HG03103 (cell line): Measurements from ENCODE around the gene CACNA2D3.

Source experiments
- ATAC-seq: cut with Tn5 transposase; IDR thresholded peaks from one replicate; pipeline ENCODE4 v1.9.1; 2021; ENCODE audit warnings: low read depth; ENCODE audit not compliant: unreplicated experiment

CACNA2D3 gene

DNA sequence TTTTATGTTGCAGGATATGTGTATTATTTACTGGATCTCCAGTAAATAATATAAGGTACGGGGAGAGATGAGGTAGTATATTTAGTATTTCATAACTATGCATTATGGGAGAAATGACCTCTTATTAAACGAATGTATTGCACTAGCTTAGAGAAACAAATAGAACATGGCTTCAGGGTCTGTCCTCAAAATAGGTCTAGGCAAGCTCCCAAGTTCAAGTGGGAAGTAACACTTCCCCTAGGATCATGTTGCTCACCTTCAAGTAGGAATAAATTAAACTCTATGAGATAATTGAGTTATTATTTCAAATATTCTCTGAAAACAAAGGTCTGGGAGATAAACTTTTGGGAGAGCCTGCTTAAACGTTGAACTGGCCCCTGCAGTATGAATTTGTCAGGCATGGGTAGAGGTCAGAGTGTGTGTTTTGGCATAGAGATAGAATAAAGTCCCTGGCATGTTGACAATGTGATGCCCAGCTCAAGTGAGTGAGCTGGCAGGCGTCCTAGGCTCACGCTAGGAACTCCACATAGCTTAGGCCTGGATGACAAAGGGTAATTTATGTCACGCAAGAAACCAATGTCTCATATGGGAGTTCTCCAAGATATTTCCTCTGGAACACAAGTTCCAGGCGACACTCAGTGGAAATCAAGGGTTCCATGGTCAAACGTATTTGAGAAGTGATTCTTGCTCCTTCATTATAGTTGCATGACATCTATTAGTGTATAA is 236.8 kb downstream of the CACNA2D3 start:
- ATAC-seq = no peak

DNA sequence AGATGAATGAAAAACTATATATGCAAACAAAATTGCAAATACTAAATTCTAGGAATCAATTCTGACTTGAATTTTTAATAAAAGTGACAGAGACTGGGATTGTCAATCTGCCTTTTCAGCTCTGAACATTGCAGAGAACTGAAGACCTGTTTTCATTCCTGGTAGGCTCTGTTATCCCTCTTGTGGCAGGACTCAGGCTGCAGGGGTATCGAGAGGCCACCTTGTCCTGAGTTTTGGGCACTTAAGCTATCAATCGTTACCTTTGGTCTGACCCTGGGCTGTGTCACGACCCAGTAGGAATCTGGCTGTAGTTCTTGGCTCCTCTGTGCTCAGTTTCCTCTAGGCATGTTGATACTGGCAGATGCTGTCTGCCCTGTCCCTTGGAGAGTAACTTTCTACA is 238.0 kb downstream of the CACNA2D3 start:
- ATAC-seq = no peak

DNA sequence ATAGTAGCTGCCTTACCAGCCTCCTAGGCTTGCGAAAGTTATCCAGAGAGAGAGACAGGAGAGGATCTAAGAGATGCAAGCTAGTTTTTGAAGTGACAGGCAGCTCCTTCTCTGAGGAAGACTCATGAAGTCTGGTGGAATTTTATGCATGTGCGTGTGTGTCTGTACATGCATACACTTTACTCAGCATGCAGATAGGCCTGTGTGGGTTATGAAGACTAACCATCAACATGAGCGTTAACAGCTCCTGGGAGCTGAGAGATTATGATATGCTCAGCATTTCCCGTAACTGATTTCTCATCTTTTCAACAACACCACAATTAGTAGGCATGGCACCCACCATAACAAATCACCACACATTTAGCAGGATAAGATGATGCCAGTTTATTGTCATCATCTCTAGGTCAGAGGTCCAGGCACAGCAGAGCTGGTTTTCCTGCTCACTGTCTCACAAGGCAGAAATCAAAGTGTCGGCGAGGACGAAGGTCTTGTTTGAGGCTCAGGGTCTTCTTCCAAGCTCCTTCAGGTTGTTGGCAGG is 239.5 kb downstream of the CACNA2D3 start:
- no peak for ATAC-seq

DNA sequence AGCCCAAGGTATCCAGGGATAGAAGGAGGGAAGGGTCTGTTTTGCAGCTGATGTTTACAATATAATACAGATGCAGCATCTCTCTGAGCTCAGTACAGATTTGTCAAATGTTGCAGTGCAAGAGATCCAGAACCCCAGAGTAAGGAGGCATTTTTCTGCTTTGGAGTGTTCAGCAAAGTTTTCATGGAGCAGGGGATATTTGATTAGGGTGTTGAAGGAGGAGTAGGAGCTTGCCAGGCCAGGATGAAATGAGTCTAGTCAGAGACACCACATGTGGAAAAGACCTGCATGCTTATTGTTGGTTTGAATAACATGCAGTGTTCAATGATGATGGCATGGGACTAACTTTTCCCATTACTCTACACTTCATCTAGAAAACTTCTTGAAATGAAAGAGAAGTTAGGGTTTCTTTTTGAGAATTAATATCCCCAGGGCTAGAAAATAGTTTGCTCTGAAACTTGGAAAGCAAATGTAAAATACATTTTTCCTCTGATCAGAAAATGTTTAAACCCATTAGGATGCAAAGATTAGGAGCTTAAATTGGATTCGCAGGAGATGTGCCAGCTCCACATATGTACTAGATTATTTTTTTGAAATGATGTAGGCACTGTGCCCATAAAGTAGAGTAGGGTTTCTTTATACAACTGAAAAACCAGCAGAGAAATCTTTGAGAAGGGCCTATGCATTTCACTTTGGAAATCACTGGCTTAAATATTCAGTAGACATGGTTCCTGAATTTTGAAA is 243.8 kb downstream of the CACNA2D3 start:
- no peak for ATAC-seq

DNA sequence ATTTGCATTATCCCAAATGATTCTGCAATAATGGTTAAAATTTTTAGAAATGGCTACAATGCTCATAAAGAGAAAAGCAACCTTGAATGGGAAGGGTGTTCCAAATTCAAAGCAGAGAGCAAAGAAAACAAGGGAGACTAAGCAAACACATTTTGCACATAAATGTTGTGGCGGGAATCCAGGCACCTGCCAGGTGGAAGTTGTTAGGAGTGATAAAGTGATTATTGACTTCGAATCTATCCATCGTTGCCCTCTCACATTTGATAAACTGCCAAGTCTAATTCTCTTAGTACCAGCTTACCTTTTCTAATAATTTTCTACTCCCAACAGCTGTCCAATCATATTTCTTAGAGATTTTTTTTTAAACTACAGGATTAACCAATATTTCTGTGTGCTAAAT is 244.5 kb downstream of the CACNA2D3 start:
- no peak for ATAC-seq

DNA sequence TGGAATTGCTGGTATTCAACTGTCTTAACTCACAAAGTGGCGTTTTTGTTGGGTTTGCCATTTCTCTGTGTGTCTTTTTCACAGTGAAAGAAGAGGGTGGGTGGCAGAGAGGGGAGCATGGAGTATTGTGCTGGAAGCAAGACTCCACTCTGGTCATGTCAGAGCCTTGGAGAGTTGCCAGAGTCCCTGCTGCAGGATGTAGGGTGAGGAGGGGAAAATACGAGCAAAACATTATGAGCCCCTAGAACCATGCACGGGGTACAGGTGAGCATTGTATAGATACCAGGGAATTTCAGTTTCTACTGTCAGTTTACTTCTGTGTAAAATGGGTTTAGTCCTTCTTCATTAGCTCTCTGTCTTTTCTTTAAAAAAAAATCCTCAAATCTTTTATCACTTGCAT is 249.9 kb downstream of the CACNA2D3 start:
- ATAC-seq = no peak

DNA sequence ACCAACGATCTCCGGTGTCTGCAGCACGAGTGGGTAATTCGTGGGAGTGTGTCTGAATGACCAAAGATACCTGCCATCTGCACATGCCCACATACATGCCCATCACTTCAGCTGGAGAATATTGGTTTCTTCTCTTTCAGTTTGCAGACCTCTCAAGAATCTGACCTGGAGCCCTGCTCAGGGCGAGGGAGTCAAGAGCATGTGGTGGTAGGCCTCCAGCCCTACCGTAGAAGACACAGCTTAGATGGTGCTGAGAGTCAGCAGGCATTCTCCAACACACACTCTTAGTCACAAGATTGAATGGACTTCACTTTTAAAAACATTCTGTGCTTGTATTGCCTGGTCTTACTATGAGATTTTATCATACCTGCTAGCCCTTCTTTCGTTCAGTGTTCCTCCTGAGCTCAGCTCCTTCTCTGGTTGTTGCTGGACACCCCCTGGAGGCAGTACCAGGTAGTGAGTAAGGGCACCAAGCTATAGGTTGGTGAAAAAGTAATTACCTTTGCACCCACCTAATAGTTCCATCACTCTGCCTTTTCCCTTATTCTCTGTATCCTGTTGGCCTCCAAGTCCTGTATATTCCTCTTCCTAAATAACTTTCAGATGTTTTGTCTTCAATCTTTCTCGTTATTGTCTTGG is 252.0 kb downstream of the CACNA2D3 start:
- ATAC-seq = no peak

DNA sequence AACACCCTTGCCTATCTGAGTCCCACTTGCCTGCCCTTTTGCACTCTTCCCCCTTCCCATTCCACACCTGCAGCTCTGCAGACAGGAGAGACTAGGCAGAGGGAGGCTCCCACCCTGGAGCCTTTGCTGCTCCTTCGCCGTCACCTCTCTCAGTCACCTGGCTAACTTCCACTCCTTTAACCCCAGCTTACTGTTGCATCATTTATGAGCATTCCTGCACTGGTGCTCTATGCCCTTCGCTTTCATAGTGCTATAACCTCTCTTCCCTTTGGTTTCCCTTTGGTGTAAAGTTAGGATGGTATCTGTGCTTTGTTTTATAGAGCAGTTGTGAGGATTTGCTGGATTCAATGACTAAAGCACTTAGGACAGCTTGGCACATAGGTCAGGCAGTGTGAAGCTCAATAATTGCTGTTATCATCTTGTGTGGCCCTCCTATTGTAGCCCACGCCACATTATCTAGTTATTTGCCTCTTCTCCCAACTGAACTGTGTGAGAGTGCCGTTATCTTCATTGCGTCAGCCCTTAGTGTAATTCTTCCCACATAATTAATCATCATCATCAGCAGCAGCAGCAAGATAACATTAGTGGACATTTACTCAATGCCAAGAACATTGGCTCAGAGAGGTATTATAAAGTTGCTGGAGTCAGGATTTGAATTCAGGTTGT is 253.9 kb downstream of the CACNA2D3 start:
- no peak for ATAC-seq

DNA sequence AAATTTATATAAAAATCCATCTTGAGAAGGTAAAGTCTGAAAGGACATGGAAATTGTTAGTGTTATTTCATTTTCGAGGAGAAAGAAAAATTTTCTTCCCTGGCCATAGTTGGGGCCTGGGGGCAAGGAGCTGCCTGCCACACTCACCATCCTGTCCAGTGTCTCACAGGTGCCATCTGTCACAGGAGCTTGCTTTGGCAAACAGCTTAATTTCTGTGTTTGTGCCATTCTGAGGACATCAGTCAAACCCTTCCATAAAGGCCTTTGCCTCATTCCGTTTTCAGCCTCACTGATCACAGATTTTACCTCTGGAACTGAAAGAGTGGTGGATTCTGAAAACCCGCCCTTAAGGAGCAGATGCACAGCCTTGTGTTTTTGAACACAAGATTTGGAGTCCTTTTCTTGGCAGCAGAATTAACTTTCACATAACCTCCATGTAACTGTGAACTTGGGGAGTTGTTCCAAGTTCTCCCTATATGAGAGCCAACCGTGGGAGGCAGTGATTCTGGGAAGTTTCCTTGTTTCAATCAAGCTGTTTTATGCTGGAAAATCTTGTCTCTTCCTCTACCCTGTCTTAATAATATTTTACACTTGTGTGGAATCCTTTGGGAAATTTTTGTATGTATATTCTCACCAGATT is 254.7 kb downstream of the CACNA2D3 start:
- no peak for ATAC-seq

DNA sequence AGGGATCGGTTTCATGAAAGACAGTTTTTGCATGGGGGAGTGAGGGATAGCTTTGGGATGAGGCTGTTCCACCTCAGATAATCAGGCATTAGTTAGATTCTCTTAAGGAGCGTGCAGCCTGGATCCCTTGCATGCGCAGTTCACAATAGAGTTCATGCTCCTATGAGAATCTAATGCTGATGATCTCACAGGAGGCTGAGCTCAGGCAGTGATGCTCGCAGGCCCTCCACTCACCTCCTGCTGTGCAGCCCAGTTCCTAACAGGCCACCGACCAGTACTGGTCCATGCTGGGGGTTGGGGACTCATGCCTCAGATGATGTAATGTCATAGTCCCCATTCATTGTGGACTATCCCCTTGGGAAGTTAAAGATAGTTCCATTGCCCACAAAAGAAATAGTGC is 255.8 kb downstream of the CACNA2D3 start:
- no peak for ATAC-seq

DNA sequence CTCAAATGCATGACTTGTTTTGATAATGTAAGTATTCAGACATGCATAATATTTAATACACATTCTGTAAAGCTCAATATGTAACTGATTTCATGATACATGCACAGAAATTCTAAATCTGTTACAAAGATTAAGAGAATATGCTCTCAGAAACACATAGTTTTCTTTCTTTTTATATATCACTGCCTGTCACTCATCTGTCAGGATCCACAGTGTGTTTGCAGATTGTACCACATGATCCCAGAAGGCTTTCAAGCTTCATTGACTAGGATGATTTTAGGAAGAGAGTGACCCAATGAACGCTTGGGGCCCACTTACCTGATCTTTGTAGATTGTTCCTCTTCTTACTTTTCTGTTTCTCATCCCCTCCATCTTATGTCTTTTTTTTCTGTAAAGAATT is 261.9 kb downstream of the CACNA2D3 start:
- no peak for ATAC-seq

DNA sequence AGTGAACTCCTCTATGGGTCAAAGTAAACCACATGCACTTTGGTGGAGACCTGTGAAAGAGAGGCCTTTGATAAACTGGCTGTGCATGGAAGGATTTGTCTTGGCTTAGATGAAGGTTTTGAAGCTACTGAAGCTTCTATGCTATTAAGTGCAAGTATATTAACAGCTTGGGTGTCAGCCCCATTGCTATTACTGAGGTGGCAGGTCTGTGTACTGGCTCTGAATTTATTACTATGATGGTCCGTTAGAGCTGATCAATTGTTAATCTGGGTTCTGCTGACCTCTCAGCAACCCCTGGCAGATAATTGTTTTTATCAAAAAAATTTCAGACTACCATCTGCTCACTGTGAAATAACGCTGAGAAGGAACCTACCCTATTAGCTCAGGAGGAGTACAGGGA is 268.2 kb downstream of the CACNA2D3 start:
- no peak for ATAC-seq

DNA sequence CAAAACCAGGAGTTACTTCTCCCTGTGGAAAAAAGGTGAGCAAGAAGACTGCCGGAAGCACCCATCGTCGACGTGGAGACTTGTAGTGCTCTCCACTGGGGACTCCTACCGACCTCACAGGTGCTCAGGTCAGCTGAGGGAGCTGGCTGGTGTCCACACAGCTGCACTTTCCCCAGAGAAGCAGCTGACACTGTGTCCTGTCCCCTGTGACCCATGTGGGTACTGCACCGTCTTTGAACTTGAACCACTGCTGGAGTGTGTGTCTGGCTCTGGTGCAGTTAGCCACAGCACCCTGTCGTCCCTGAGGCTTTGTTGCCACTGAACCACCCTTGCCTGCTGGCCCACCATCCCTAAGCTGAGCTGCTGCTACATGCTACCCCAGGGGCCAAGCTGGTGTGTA is 270.8 kb downstream of the CACNA2D3 start:
- no peak for ATAC-seq

DNA sequence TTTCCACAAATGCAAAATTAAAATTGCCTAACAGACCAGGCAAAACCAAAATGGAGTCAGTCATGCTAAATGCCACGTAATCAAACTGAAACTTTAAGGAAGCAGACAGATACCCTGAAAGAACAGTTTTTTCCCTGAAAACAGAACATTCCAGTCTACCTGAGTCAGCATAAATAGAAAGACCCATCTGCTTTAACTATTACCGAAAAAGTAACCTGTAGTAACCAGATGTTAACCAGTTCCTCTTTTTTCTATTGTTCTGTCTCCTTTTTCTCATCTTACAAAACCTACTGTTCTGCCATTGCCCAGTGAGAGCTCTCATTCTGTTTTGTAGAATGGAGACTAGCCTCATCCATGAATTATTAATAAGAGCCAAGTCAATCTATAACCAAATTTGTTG is 286.0 kb downstream of the CACNA2D3 start:
- ATAC-seq = no peak

DNA sequence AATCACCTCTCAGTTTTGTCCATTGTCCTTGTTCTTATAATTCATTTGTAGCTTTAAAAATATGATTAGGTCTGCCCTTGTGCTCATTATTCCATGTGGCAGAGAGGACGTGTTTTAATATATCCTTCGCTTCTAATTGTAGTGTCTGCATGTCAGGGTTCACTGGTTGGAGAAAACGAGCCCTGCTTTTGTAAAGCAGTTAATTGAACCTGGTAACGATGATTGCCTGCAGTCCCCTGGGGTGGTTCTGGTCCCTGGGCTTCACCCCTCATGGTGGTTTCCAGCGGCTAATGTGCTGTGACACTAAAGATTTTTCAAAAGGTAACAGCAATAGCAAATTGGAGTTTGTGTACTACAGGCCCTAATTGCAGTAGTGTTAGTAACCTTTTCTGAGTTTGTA is 299.6 kb downstream of the CACNA2D3 start:
- ATAC-seq = no peak

DNA sequence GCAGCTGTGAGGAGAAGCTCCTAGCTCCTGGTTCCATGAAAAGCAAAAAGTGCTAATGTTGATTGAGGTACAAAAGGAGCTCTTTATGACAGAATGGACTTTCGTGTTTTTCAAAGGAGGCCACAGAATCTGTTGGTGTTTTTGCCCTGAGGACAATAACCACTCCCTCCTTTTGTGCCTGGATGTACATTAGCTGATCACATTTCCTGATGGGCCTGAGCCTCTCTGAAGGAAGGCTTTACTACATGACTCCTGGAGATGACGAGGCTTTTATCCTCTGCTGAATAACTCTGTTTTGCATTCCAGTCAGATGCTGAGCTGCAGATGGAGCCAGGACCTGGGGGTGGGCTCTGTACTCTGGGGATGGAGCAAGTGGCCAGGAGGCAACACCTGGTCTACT is 301.9 kb downstream of the CACNA2D3 start:
- ATAC-seq = no peak

DNA sequence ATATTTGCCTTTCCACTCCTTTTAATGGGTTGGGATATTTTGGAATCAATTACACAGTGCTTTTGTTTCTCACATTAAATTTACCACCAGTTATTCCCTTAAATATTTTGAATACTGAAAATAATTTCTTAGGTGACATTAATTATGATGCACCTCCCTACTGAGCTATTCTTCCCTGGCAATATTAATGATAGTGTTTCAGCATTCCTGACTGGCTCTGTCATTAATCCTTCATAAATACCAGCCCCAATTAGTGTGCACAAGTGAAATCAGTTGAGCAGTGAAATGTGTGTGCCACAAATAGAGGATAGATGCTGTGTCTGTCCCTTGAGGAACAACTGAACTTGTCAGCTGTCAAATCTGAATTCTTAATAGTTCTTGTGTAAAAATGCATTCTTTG is 304.0 kb downstream of the CACNA2D3 start:
- ATAC-seq = no peak

DNA sequence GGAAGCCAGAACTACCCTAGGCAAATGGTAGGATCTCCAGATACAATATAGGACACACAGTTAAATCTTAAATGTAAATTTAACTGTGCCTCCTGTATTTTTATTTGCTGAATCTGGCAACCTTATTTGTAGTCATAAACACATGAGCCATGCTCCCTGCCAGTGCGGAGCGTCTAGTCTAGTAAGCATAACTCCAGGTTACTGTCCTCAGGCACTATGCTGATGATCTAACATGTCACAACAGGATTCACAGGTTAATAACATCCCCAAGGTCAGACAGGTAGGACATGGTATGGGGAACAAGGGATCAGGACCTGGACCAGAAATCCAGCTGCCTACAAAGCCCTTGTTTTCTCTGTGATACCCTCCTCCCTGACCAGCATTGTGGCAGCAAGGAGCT is 305.1 kb downstream of the CACNA2D3 start:
- no peak for ATAC-seq

DNA sequence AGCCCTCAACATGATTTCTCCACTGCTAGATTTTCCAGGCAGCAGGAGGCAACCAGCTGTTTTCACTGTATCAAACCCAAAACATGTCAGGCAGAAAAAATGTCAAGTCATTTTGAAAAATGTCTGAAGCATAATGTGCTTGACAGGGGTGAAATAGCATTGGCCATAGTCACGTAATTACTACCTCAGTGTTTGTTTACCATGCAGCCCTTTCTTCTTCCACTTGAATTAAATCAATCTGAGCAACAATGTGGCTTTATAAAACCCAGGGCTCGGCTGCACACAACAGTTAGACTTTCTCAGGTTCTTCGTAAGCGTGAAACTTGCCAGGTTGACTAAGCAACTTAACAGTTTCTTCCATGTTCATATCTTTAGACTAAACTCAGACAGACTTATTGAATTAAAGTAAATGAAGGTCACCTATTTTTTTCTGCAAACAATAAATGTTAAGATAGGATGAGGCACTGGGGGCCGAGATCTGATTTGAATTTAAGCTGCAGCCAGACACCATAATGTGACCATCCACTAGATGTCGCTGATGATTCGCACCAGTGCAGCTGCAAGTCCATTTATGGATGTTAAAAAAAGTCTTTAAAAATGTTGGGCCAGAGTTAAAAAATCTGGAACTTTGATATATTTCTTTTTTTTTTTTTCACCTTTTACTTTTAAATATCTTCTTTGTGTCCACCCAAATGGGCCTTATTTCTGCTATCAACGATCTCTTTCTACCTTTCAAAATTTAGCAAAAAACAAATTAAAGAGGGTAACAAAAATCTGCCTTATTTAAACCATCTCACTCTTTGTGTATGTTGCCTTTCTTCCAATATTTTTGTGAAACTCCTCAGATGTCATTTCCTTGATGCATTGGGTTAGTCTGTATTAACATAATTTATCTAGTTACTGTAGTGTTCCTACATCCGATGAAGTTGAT is 305.9 kb downstream of the CACNA2D3 start:
- no peak for ATAC-seq

DNA sequence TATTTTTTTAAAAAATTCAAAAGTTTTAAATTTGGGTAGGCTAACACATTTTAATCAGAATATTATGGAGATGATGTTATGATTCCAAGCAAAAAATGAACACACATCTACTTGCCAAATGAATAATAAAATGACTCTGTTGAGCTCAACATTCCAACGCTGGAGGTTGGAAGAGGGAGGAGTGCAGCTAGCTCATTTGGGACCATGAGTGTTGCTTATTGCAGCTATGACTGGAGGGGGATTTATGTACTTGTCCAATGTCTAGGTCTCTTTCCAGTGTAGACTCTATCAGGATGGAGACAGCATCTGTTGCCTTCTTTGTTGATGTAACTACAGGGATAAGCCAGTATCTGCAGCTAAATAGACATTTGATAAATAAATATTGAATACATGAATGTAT is 310.6 kb downstream of the CACNA2D3 start:
- no peak for ATAC-seq
